SK-N-SH (cell line): ENCODE data around the gene RASAL2. TPM values are rescaled to one million over a fixed set of nuclear protein-coding genes. Genes with fewer than 3 reads are reported as not detected.

Source experiments
- CTCF ChIA-PET: fragments of 300-600, 350-600 bp; formaldehyde crosslinking; extraction: SDS; loops from one replicate; lab custom pipeline; 2021; lab: Yijun Ruan, JAX
- POLR2A ChIA-PET: fragments of 350-600 bp; sonication (Branson Sonifier 250); formaldehyde crosslinking; extraction: SDS; loops from one replicate; lab custom pipeline; 2020; ENCODE audit warnings: antibody characterized with exemption, inconsistent platforms; lab: Yijun Ruan, JAX
- DNase-seq: peaks from one replicate; pipeline ENCODE4 v3.0.0; 2012
- H2AFZ ChIP-seq: fragments of 200-600 bp; sonication (generic); 2 replicates; pipeline ENCODE4 v1.8.1; 2016; ENCODE audit warnings: antibody characterized with exemption, mild to moderate bottlenecking, low read depth
- H3F3A ChIP-seq: fragments of 200-600 bp; sonication (generic); replicated peaks from 2 replicates; pipeline ENCODE3; 2016; ENCODE audit warnings: antibody characterized with exemption, mild to moderate bottlenecking; ENCODE audit not compliant: insufficient read depth
- H3K27ac ChIP-seq, 2 experiments: fragments of 200-500 bp in 1 of 2; fragments of 200-600 bp in 1 of 2; sonication (Bioruptor generic) in 1 of 2; sonication (generic), shearing (Covaris generic) in 1 of 2; 2 replicates each; pipeline versions ENCODE4 v1.5.1 to v1.6.1; 2014 to 2016; ENCODE audit warnings: low read depth in 2 of 2, inconsistent platforms in 1 of 2, low read length in 1 of 2, mild to moderate bottlenecking in 1 of 2, mixed read lengths in 1 of 2
- H3K27me3 ChIP-seq: fragments of 200-600 bp; sonication (generic), shearing (Covaris generic); 2 replicates; pipeline ENCODE4 v1.6.1; 2016; ENCODE audit warnings: mixed run types; ENCODE audit not compliant: insufficient read depth
- H3K36me3 ChIP-seq, 2 experiments: fragments of 200-500 bp in 1 of 2; fragments of 200-600 bp in 1 of 2; sonication (Bioruptor generic) in 1 of 2; sonication (generic) in 1 of 2; replicated peaks in 1 of 2; 2 replicates each; pipeline versions ENCODE3 to v1.5.1; 2014 to 2016; ENCODE audit warnings: low read length in 1 of 2, mild to moderate bottlenecking in 1 of 2; ENCODE audit not compliant: insufficient read depth in 2 of 2, control insufficient read depth in 1 of 2
- H3K4me1 ChIP-seq, 2 experiments: fragments of 200-500 bp in 1 of 2; fragments of 200-600 bp in 1 of 2; sonication (Bioruptor generic) in 1 of 2; sonication (generic), shearing (Covaris generic) in 1 of 2; 2 replicates each; pipeline versions ENCODE4 v1.5.1 to v1.6.1; 2014 to 2016; ENCODE audit warnings: low read depth in 1 of 2, low read length in 1 of 2, mixed run types in 1 of 2; ENCODE audit not compliant: insufficient read depth in 2 of 2, control insufficient read depth in 1 of 2
- H3K4me2 ChIP-seq: fragments of 200-600 bp; sonication (generic), shearing (Covaris generic); 2 replicates; pipeline ENCODE4 v1.6.1; 2017; ENCODE audit warnings: mixed run types
- H3K4me3 ChIP-seq, 2 experiments: fragments of 200-500 bp in 1 of 2; fragments of 200-600 bp in 1 of 2; sonication (Bioruptor generic) in 1 of 2; sonication (generic), shearing (Covaris generic) in 1 of 2; 2 replicates each; pipeline versions ENCODE4 v1.5.1 to v1.8.1; 2014 to 2016; ENCODE audit warnings: low read depth in 2 of 2, inconsistent platforms in 1 of 2, low read length in 1 of 2, mild to moderate bottlenecking in 1 of 2, mixed read lengths in 1 of 2, moderate library complexity in 1 of 2
- H3K79me2 ChIP-seq: fragments of 200-600 bp; sonication (generic); 2 replicates; pipeline ENCODE4 v1.8.1; 2017; ENCODE audit warnings: mild to moderate bottlenecking; ENCODE audit not compliant: insufficient read depth
- H3K9ac ChIP-seq: fragments of 200-600 bp; sonication (generic); 2 replicates; pipeline ENCODE4 v1.6.1; 2017; ENCODE audit warnings: mixed run types
- H3K9me2 ChIP-seq: fragments of 200-600 bp; sonication (generic); 2 replicates; pipeline ENCODE4 v1.6.1; 2017; ENCODE audit warnings: mixed run types
- H3K9me3 ChIP-seq: fragments of 200-600 bp; sonication (generic); 2 replicates; pipeline ENCODE4 v1.6.1; 2017; ENCODE audit warnings: mixed run types, mild to moderate bottlenecking, moderate library complexity
- H4K20me1 ChIP-seq: fragments of 200-600 bp; sonication (generic); 2 replicates; pipeline ENCODE4 v1.6.1; 2017; ENCODE audit warnings: mild to moderate bottlenecking, mixed run types; ENCODE audit not compliant: insufficient read depth
- ELF1 ChIP-seq: IDR thresholded peaks from 2 replicates; pipeline ENCODE4 v1.4.0; 2012
- EZH2phosphoT487 ChIP-seq: fragments of 200-600 bp; sonication (generic); IDR thresholded peaks from 2 replicates; pipeline ENCODE4 v1.6.1; 2017; ENCODE audit warnings: low read depth, mixed run types, mild to moderate bottlenecking, antibody characterized with exemption, moderate library complexity, borderline replicate concordance
- FOSL2 ChIP-seq: IDR thresholded peaks from 2 replicates; pipeline ENCODE4 v1.4.0; 2012; ENCODE audit warnings: low read depth, mild to moderate bottlenecking, moderate library complexity, borderline replicate concordance
- FOXM1 ChIP-seq: IDR thresholded peaks from 2 replicates; pipeline ENCODE4 v1.4.0; 2012; ENCODE audit warnings: low read depth, mild to moderate bottlenecking
- GABPA ChIP-seq: IDR thresholded peaks from 2 replicates; pipeline ENCODE4 v1.4.0; 2012; ENCODE audit warnings: low read depth, mild to moderate bottlenecking
- JUND ChIP-seq: IDR thresholded peaks from 2 replicates; pipeline ENCODE4 v1.4.0; 2012
- MAX ChIP-seq: IDR thresholded peaks from 2 replicates; pipeline ENCODE4 v1.4.0; 2012; ENCODE audit warnings: low read depth
- MEF2A ChIP-seq: IDR thresholded peaks from 2 replicates; pipeline ENCODE4 v1.4.0; 2012; ENCODE audit warnings: low read depth, borderline replicate concordance
- MXI1 ChIP-seq: IDR thresholded peaks from 2 replicates; pipeline ENCODE4 v1.6.1; 2012; ENCODE audit warnings: mild to moderate bottlenecking, low read depth, low read length, improper control_type of control experiment
- NRF1 ChIP-seq: IDR thresholded peaks from 2 replicates; pipeline ENCODE4 v1.6.1; 2012; ENCODE audit warnings: low read depth, mild to moderate bottlenecking, low read length
- POLR2AphosphoS5 ChIP-seq: IDR thresholded peaks from 2 replicates; pipeline ENCODE4 v1.6.1; 2012; ENCODE audit warnings: low read depth, low read length
- RAD21 ChIP-seq: IDR thresholded peaks from 2 replicates; pipeline ENCODE4 v1.6.1; 2012; ENCODE audit warnings: mild to moderate bottlenecking, low read length
- RXRA ChIP-seq: IDR thresholded peaks from 2 replicates; pipeline ENCODE4 v1.4.0; 2012; ENCODE audit warnings: low read depth, mild to moderate bottlenecking, borderline replicate concordance
- TAF1 ChIP-seq: IDR thresholded peaks from 2 replicates; pipeline ENCODE4 v1.6.1; 2012; ENCODE audit warnings: low read depth, mild to moderate bottlenecking, low read length, moderate library complexity, borderline replicate concordance
- TCF12 ChIP-seq: IDR thresholded peaks from 2 replicates; pipeline ENCODE4 v1.4.0; 2012
- TEAD4 ChIP-seq: IDR thresholded peaks from 2 replicates; pipeline ENCODE4 v1.4.0; 2012; ENCODE audit warnings: mild to moderate bottlenecking, borderline replicate concordance; ENCODE audit not compliant: insufficient read depth
- USF1 ChIP-seq: IDR thresholded peaks from 2 replicates; pipeline ENCODE4 v1.4.0; 2012; ENCODE audit warnings: low read depth, borderline replicate concordance
- USF2 ChIP-seq: fragments of 150-350 bp; IDR thresholded peaks from 2 replicates; pipeline ENCODE4 v1.6.1; 2017; ENCODE audit warnings: antibody characterized with exemption, low read length, low read depth, borderline replicate concordance
- YY1 ChIP-seq: IDR thresholded peaks from 2 replicates; pipeline ENCODE4 v1.4.0; 2012; ENCODE audit warnings: low read depth, mild to moderate bottlenecking
- WGBS: methylation state at CpG from one replicate; pipeline ENCODE4 v1.1.6; 2017; ENCODE audit warnings: low lambda C conversion rate; 5-methylcytosine and 5-hydroxymethylcytosine counted together
- polyA plus RNA-seq, 3 experiments: library from polyadenylated mRNA; depleted of rRNA; stranded (reverse); fragments of >200 nt; gene quantifications; 2 replicates each; pipeline ENCODE4 v1.2.3, GENCODE V29; 2012
- TF ChIP-seq, protein P1 (sequence below): IDR thresholded peaks from 2 replicates; pipeline ENCODE4 v1.6.1; 2012; ENCODE audit warnings: mild to moderate bottlenecking, low read depth, low read length, moderate library complexity
- TF ChIP-seq, protein P2 (sequence below): IDR thresholded peaks from 2 replicates; pipeline ENCODE4; 2012
- TF ChIP-seq, protein P3 (sequence below): fragments of 200-600 bp; sonication (generic); IDR thresholded peaks from 2 replicates; pipeline ENCODE4 v1.6.1; 2017; ENCODE audit warnings: antibody characterized with exemption, mild to moderate bottlenecking, moderate library complexity

Gene RASAL2
- polyA plus RNA-seq, 1 of the 3 experiments (the other 2 are of a cell fraction) = 6.9 TPM

DNA sequence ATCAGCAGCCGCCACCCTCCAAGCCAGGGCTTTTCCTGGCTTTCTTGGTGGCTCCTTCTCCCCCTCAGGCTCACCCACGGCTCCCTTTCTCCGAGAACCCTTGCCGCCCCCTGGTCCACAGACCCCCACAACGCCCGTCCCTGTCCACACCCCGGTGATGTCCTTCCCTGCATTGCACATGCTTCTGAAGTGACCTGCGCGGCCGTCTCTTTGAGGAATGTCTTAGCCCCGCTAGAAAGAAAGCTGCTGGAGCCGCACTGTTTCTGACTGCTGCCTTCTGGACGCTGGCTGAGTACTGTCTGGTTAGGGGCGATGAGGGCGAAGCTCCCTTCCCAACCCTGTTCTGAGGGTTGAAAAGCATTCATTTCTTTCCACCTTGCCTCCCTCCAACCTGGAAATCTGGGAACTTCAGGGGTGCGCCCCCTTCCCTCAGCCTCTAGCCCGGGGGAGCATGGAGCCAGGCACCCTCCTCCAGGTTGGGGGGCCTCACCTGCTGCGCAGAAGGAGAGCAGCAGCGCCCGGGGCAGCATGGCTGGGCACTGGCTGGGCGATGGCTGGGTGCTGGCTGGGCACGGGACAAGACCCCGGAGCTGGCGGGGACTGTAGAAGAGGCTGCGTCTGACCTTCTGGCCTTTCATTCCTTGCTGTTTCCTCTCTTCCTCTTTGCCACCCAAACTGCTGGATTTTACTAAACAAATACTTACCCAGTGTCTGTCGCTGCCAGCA lies 402.7 kb downstream of the RASAL2 start, which contains the start of gene CLEC20A (continued):
- TF ChIP-seq, protein P1, sequence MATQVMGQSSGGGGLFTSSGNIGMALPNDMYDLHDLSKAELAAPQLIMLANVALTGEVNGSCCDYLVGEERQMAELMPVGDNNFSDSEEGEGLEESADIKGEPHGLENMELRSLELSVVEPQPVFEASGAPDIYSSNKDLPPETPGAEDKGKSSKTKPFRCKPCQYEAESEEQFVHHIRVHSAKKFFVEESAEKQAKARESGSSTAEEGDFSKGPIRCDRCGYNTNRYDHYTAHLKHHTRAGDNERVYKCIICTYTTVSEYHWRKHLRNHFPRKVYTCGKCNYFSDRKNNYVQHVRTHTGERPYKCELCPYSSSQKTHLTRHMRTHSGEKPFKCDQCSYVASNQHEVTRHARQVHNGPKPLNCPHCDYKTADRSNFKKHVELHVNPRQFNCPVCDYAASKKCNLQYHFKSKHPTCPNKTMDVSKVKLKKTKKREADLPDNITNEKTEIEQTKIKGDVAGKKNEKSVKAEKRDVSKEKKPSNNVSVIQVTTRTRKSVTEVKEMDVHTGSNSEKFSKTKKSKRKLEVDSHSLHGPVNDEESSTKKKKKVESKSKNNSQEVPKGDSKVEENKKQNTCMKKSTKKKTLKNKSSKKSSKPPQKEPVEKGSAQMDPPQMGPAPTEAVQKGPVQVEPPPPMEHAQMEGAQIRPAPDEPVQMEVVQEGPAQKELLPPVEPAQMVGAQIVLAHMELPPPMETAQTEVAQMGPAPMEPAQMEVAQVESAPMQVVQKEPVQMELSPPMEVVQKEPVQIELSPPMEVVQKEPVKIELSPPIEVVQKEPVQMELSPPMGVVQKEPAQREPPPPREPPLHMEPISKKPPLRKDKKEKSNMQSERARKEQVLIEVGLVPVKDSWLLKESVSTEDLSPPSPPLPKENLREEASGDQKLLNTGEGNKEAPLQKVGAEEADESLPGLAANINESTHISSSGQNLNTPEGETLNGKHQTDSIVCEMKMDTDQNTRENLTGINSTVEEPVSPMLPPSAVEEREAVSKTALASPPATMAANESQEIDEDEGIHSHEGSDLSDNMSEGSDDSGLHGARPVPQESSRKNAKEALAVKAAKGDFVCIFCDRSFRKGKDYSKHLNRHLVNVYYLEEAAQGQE = no peak
- TF ChIP-seq FOSL2 (no peak), NRF1 (no peak), RAD21 (no peak), FOXM1 (no peak)

DNA sequence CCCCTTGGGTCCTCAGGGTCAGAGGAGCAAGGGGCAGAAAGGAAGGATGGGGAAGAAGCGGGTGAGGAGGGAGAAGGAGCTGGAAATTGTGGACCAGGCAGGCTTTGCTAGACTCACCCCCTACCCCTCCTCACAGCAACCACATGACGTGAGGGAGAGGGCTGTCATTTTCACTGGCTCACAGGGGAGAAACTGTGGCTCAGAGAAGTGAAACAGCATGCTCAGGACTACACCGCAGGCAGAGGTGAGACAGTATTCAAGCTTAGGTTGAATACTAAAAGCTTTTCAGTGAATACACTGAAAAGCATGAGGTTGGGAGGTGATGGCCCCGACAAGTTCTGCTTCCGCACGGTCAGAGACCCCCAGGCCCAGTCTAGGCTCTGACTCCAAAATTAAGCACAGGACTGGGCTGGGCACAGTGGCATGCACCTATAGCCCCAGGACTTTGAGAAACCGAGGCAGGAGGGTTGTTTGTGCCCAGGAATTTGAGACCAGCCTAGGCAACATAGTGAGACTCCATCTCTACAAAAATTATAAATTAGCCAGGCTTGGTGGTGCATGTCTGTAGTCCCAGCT lies 404.1 kb downstream of the RASAL2 start:
- no peaks in the 10 kb centered on the region for H3K36me3 ChIP-seq
- H3K9me2 ChIP-seq = no peaks in the 10 kb centered on the region
- no peaks in the 10 kb centered on the region for H4K20me1 ChIP-seq
- ChIA-PET POLR2A (no interaction called here), CTCF (interaction anchor here (1.0 kb wide), 1 partner anchor 198 kb away, joined by 4 read pairs; no protein-coding TSS in a partner anchor)
- 88% methylated on average over 7 of the region's 7 CpGs for WGBS
- H3K9ac ChIP-seq = no peak overlapping the region
- H3K4me3 ChIP-seq = no peak overlapping the region
- H2AFZ ChIP-seq = no peak overlapping the region
- H3K27ac ChIP-seq = no peak overlapping the region
- no peaks in the 10 kb centered on the region for H3K79me2 ChIP-seq
- no peaks in the 10 kb centered on the region for H3K9me3 ChIP-seq
- H3K27me3 ChIP-seq = no peaks in the 10 kb centered on the region
- H3K4me2 ChIP-seq = no peak overlapping the region
- no peaks in the 10 kb centered on the region for H3F3A ChIP-seq
- TF ChIP-seq RAD21 (no peak), JUND (no peak), EZH2phosphoT487 (no peak), RXRA (no peak), ELF1 (no peak), USF2 (no peak), NRF1 (no peak), GABPA (no peak), MAX (no peak), TAF1 (no peak), YY1 (no peak), MEF2A (no peak), MXI1 (no peak), USF1 (no peak), TEAD4 (no peak), POLR2AphosphoS5 (no peak), TCF12 (no peak)
- TF ChIP-seq, protein P2, sequence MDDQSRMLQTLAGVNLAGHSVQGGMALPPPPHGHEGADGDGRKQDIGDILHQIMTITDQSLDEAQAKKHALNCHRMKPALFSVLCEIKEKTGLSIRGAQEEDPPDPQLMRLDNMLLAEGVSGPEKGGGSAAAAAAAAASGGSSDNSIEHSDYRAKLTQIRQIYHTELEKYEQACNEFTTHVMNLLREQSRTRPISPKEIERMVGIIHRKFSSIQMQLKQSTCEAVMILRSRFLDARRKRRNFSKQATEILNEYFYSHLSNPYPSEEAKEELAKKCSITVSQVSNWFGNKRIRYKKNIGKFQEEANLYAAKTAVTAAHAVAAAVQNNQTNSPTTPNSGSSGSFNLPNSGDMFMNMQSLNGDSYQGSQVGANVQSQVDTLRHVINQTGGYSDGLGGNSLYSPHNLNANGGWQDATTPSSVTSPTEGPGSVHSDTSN = no peak
- TF ChIP-seq, protein P3, sequence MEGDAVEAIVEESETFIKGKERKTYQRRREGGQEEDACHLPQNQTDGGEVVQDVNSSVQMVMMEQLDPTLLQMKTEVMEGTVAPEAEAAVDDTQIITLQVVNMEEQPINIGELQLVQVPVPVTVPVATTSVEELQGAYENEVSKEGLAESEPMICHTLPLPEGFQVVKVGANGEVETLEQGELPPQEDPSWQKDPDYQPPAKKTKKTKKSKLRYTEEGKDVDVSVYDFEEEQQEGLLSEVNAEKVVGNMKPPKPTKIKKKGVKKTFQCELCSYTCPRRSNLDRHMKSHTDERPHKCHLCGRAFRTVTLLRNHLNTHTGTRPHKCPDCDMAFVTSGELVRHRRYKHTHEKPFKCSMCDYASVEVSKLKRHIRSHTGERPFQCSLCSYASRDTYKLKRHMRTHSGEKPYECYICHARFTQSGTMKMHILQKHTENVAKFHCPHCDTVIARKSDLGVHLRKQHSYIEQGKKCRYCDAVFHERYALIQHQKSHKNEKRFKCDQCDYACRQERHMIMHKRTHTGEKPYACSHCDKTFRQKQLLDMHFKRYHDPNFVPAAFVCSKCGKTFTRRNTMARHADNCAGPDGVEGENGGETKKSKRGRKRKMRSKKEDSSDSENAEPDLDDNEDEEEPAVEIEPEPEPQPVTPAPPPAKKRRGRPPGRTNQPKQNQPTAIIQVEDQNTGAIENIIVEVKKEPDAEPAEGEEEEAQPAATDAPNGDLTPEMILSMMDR = no peak
- no peak for DNase-seq
- H3K4me1 ChIP-seq = no peaks in the 10 kb centered on the region
